Mucosa of gallbladder (tissue), 1 donor: ENCODE results near the gene PPP1R14C. TPM values are rescaled to one million over a fixed set of nuclear protein-coding genes. Genes with fewer than 3 reads are reported as not detected.
"Not testable (repeated sequence)": the region's sequence is repeated elsewhere in the genome, so short reads cannot be mapped to it uniquely, and the experiment has no call there.

Experiments used
- DNase-seq: peaks from one replicate; pipeline ENCODE4 v3.0.0-alpha.2; 2020; ENCODE audit warnings: low spot score
- total RNA-seq: library from RNA; stranded (reverse); gene quantifications from one replicate; pipeline ENCODE4 v1.2.1, GENCODE V29; 2021
- donor health status: DM: no; HTN: no; CAD: no.

Gene PPP1R14C, protein sequence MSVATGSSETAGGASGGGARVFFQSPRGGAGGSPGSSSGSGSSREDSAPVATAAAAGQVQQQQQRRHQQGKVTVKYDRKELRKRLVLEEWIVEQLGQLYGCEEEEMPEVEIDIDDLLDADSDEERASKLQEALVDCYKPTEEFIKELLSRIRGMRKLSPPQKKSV
- total RNA-seq, result 0.37 TPM

DNA sequence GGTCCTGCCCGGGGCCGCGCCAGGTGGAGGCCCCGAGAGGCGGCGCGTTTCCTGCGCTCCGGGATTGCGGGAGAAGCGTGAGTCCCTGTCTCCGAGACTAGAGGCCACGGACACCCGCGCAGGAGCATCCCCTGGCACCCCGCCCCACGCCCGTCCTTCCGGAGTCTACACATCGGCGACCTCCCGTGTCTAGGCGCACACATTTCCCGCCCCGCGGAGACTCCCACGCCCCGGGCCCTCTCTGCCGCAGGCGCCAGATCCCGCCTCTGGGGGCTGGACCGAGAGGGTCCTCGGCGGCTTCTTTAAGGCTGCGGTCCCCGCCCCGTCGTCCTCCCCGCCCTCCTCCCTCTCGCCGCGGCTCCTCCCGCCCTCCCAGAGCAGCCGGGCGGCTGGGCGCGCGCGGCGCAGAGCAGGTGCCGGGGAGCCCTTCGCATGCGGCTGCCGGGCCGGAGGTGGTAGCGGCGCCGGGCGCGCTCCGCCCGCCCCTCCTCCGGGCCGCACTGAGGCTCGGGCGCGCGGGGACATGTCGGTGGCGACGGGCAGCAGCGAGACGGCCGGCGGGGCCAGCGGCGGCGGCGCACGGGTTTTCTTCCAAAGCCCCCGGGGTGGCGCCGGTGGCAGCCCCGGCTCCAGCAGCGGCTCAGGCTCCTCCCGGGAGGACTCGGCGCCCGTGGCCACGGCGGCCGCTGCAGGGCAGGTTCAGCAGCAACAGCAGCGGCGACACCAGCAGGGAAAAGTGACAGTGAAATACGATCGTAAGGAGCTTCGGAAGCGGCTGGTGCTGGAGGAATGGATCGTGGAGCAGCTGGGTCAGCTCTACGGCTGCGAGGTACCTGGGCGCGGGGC lies at the start of gene PPP1R14C:
TSS of gene PPP1R14C (plus strand) at position 375 of the 846 bp plus-strand sequence. CDS start at position 524, 149 bp downstream.
- DNase-seq, result no peak

DNA sequence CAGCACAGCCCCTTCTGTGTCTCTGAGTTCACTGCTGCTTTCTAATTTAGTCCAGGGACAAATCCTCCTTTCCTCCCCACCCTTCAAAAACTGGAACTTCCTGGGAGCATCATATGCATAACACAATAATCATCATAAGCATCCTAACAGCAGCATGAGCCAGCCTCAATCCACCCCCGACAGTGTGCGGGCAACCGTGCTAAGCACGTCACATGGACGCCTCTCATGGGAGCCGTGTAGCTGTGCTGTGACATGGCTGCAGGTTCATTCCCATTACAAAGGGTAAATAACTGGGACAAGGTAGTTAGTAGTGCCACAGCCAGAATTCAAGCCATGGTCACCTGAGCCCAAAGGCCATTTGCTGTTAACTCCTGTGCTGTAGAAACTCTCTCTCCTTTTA lies 49.4 kb upstream of the PPP1R14C start:
- no peak for DNase-seq

DNA sequence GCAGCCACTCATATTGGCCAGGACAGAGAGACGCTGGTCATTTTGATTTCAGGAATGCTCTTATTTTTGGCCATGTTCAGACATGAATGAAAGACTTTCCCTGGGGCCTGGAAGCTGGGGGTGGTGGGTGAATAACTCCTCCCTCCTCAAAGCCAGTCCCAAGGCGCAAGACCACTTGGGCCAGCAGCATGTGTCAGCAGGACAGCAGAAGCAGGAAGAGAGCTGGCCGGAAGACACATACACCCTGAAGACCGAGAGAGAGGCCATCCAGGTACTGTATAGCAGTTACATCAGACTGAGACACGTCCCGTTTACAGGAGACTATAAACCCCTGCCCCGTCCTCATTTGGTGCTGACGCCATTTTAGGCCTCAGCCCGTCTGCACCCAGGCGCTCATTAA lies 44.7 kb upstream of the PPP1R14C start:
- no peak for DNase-seq

DNA sequence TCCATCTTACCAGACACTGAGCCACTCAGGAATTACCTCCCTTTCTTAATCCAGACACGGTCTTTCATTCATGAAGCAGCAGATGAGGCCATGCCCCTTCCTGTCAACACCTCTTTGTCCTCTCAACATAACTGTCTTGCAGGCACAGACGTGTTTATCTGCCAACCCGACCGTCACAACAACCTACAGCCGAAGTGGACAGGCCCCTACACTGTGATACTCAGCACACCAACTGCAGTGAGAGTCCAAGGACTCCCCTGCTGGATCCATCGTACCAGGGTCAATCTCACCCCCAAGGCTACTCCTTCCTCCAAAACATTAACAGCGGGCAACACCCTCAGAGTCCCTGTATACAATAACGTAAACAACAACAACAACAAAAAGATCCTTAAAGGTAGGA lies 43.3 kb upstream of the PPP1R14C start:
- no peak for DNase-seq

DNA sequence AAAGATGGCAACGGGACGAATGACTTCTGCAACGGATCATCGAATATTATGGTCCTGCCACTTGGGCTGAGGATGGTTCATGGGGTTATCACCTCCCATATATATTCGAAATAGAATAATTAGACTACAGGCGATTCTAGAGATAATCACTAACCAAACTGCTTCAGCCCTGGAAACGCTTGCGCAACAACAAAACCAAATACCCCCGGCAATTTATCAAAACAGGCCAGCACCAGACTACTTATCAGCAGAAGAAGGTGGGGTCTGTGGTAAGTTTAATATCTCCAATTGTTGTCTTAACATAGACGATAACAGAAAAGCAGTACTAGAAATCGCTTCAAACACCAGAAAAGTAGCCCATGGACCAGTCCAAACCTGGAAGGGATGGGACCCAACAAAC lies 42.9 kb upstream of the PPP1R14C start:
- DNase-seq, result no peak

DNA sequence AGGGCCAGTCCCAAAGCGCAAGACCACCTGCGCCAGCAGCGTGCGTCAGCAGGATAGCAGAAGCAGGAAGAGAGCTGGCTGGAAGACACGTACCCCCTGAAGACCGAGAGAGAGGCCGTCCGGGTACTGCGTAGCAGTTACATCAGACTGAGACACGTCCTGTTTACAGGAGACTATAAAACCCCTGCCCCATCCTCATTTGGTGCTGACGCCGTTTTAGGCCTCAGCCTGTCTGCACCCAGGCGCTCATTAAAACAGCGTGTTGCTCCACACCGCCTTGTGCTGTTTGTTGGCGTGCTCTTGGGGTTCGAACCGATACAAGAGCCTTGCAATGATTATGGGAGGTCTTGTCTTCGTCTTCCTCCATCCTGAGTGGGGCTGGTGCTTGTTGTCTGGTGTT lies 42.1 kb upstream of the PPP1R14C start:
- DNase-seq, result no peak

DNA sequence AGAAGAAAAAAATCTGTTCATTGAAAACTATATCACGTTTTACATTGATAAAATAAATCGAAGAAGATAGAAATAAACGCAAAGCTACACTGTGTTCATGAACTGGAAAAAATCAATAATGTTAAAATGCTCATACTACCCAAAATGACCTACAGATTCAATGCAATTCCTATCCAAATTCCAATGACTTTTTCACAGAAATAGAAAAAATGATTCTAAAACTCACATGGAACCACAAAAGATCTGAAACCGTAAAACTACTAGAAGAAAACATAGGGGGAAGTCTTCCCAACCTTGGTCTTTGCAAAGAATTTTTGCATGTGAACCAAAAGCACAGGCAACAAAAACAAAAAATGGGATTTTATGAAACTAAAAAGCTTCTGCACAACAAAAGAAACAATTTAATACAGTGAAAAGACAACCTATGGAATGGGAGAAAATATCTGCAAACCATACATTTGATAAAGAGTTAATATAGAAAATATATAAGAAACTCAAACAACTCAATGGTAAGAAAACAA lies 40.0 kb upstream of the PPP1R14C start:
- no peak for DNase-seq

DNA sequence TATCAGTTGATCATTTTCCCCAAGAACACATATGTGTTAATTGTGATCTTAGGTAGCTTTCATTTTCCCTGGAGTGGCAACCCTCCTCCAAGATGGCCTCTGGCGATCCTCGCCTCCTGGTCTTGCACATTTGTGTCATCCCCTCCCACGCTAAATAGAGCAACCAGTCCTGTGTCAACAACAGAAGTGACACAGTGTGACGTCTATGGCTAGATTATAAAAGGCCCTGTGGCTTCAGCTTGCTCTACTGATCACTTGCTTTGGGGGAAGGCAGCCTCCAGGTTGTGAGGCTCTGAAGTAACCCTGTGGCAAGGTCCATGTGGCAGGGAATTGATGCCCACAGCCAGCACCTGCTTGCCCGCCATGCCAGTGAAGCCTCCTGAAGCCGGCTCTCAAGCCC lies 30.6 kb upstream of the PPP1R14C start:
- no peak for DNase-seq

DNA sequence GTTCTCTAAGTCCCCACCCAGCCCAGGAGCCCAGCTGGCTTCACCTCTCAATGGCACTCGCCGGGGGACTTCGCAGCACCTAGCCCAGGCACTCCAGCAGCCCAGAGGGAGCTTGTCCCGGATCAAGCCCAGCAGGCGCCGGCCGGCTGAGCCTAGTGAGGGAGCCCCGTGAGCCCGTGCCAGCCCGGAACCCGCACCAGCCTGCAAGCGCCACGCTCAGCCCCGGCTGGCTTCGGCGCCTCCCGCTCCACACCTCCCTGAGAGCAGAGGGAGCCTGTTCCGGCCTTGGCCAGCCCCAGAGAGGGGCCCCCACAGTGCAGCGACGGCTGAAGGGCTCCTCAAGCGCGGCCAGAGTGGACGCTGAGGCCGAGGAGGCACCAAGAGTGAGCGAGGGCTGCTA lies 27.1 kb upstream of the PPP1R14C start:
- no peak for DNase-seq

DNA sequence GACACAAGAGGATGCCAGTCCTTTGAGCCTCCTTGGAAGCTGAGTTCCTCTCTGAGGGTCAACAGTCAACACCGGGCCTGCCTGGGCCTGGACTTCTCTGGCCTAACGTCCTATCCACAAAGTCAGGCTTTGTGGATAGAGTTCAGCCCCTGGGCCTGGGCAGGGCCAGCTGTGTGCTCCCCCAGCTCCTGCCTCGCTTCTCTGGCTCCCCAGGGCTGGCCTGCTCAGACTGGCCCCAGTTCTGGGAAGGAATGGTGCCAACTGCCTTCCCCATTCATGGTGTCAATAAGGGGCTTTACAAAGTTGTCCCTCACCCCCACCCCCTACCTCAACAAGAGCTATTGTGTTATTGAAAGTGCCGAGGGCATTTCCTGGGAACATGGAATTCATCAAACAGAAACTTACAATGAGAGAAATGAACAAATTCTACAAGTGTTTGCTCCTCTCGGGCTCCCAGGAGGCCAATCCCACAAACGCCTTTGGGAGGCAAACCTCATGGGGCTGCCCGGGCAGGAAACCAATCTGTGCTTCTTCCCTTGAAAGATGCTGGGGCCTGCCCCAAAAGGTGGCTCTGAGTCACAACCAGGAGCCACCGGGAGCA lies 26.5 kb upstream of the PPP1R14C start:
- DNase-seq, result no peak

DNA sequence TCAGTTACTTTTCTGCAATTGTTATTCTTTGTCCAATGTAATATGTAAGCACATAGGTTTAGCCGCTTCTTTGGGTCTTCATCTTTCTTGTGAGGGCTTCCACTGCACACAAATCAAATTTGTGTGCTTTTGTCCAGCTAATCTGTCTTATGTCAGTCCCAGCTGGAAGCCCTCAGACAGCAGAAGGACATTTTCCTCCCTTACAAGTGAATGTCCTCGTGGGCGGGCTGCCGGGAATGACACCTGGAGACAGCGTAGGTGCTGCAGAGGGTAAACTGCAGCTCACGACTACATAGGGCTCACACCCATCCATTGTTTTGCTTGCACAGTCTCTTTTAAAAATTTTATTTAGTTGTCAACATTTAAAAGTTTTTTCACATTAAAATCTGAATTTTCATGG lies 24.6 kb upstream of the PPP1R14C start:
- DNase-seq, result no peak

DNA sequence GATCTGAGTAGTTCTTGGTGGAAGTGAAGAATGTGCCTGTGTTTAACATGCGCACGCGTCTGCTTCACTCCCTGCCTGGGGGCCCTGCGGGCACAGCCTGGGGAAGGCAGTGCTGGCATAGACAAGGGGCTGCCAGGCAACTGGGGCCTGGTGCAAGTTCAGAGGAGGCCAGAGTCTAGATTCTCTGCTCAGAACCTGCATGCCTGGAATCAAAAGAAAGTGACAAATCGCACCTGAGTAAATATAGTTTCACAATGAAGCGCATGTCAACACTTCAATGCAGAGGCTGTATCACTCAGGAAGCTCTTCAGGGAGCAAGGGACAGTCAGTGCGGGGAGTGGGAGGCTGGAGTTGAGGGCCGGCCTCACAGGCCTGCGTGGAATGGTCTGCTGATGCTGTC lies 24.2 kb upstream of the PPP1R14C start:
- no peak for DNase-seq

DNA sequence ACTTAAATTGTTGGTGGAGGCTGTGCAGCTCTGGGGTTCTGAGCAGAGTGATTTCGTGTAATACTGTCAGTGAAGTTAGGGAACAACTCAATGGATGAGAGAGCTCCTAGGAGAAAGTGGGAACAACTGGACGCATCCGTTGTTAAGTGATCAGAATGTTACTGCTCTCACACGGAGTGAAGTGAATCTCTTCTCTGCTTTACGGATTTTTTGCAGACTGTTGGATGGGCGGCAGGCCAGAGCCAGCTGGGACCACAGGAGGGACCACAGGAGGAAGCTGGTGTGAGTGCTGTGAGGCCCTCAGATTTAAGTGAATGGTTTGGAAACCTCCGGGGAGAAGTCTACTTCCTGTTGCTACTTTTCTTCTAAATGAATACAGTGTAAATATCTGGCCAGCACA lies 23.7 kb upstream of the PPP1R14C start:
- DNase-seq, result no peak

DNA sequence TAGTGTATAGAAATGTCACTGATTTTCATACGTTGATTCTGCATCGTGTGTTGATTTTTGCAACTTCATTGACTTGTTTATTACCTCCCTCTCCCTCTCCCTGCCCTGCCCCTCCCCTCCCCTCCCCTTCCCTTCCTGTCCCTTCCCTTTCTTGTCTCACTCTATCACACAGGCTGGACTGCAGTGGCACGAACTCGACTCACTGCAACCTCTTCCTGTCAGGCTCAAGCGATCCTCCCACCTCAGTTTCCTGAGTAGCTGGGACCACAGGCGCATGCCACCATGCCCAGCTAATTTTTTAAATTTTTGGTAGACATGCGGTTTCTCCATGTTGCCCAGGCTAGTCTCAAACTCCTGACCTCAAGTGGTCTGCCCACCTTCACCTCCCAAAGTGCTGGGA lies 19.2 kb upstream of the PPP1R14C start:
- DNase-seq, result no peak

DNA sequence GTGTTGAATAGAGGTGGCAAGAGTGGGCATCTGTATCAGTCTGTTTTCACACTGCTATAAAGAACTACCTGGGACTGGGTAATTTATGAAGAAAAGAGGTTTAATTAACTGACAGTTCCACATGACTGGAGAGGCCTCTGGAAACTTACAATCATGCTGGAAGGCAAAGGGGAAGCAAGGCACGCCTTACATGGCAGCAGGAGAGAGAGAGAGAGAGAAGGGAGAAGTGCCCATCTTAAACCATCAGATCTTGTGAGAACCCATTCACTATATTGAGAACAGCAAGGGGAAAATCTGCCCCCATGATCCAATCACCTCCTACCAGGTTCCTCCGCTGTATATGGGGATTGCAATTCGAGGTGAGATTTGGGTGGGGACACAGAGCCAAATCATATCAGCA lies 18.6 kb upstream of the PPP1R14C start:
- no peak for DNase-seq

DNA sequence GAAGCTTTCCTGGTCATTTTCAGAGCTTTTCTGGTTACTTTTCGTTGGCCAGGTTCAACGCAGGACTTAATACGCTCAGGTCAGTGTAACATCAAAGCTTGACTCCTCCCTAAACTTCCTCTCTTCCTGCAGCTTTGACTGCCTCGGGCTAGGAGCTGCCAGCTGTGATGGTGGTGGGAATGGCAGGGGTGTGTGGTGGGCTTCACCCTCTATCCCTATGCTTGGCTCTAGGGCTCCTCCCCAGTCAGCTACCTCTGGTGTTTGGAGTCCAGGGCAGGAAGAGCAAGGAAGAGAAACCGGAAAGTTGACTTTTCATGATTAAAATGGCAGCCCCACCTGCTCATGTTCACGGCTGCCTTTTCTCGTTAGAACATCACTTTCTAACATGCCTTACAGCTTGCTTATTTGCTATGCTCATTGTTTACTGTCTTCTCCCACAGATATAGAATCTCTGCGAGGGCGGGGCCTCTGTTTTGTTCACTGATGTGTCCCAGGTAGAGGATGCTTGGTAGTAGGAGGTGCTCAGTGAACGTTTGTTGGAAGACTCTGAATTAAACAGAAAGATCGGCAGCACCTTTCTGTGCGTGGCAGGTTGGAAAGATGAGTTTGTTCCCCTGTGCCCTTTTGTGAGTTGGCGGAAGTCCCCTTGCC lies 16.1 kb upstream of the PPP1R14C start:
- DNase-seq, result no peak

DNA sequence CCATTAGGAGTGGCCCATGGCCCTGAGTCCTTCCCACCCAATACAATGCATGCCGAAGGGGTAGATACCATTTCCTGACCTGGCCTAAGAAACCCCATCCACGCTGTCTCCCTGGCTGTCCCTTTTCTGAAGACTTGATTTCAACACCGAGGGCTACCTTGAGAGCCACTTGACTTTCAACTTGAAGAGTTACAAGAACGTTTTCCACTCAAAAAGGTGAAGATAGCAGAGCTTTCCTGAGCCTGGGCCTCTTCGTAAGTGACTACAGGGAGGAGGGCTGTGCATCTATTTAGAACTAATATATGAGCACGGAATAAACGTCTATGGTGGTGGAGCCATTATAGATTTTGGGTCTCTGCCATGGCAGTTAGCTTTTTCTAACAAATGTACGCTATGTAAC lies 14.4 kb upstream of the PPP1R14C start:
- DNase-seq, result no peak

DNA sequence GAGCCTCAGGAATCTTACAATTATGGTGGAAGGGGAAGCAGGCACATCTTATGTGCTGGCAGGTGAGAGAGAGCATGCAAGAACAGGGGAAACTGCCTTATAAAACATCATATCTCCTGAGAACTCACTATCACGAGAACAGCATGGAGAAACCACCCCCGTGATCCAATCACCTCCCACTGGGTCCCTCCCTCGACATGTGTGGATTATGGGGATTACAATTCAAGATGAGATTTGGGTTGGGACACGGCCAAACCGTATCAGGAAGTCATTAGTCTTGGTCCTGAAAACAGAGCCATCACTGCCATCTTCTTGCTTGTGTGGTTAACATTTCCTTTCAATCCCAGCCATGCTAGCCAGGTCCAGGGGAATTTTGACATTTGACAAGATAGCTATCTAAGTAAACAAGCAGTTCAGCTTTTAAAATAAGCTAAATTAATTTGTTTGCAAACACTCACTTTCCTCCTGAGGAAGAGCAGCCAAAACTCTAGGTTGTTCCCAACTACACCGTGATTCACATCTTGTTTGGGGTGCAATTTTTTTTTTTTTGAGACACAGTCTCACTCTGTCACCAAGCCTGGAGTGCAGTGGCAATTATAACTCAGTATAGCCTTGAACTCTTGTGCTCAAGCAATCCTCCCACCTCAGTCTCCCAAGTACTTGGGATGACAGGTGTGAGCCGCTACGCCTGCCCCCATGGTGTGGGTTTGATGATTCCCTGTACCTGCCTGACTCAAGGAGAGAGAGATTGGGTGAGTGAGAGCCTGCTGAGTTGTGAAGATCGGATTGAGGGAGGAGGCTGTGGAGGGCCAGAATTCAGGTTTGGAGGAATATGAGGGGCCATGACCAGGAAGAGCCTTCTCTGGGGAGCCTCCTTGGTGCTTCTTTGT lies 13.0 kb upstream of the PPP1R14C start:
- no peak for DNase-seq

DNA sequence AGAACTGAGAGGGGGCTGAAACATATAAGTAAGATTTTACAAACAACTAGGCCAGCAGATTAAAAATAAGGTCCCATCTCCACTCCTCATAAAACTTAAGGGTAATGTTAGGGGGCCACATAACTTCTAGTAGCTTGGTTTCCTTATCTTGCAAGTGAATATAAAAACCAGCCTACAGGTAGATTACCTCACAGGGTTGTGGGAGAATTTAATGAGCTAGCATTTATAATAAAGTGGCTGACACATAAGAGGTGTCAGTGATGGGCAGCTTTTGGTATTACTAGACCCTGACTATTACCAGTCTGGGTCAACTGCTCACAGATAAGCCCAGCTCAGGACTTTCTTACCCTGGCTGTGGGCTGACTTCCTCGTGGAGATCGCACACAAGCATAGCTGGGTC lies 9.2 kb upstream of the PPP1R14C start:
- no peak for DNase-seq

DNA sequence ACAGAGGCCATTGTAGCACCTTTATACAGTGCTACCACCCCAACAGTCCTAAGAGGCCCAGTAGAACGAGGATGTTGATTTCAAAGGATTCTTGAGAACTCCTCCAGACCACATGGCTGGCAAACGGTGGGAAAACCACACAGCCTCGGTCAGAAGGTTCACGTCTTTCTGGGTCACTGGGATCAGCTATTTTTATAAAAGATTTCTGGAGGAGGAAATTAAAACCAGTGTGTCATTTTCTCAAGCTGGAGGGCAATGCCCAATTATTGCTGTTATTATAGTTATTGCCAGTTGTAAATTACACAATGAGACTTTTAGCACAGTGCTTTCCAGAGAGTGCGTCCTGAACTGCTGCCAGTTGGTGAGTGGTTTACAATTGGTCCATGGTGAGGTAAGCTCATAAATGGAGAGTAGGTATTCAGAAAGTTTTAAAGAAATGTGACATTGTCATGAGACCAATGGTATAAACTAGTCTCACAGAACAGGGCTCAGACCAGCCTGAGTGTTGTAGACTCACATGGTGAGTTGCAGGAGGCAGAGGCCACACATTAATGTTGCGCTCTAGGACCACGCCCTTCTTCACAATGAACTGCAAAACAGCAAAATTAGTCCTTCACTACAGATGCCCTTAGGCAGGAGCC lies 8.4 kb upstream of the PPP1R14C start:
- no peak for DNase-seq

DNA sequence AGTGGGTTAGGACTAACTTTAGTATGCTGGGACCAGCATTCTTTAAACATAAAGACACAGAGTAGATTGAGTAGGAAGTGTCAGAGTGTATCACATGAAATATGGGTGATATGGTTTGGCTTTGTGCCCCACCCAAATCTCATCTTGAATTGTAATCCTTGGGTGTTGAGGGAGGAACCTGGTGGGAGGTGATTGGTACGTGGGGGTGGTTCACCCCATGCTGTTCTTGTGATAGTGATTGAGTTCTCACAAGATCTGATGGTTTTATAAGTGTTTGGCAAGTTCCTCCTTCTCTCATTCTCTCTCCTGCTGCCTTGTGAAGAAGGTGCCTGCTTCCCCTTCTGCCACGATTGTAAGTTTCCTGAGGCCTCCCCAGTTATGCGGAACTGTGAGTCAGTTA lies 5.1 kb upstream of the PPP1R14C start:
- DNase-seq, result not testable (repeated sequence)
